ENCODE data around the gene MTMR10.

MTMR10 gene

GRCh38 chr15:31010036-31010435 is 18.6 kb upstream of the MTMR10 start:
- DNase-seq = no peak

DNA sequence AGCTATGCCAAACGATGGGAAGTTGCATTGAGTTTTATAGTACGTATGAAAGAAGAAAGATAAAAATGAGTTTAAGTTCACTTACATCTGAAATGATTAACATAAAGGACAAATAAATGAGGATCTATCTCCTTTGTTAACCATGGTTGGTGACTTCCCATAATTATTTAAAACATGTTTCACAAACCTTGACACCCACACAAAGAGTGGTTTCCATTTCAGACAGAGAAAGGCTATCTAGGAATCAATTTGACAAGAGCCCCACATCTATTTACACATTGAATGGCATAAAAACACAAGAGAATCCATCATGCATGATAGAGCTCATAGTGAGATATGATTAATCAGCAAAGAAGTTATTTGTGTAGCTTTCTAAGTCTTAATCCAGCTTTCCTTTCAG is 14.2 kb upstream of the MTMR10 start:
- no peak for DNase-seq

DNA sequence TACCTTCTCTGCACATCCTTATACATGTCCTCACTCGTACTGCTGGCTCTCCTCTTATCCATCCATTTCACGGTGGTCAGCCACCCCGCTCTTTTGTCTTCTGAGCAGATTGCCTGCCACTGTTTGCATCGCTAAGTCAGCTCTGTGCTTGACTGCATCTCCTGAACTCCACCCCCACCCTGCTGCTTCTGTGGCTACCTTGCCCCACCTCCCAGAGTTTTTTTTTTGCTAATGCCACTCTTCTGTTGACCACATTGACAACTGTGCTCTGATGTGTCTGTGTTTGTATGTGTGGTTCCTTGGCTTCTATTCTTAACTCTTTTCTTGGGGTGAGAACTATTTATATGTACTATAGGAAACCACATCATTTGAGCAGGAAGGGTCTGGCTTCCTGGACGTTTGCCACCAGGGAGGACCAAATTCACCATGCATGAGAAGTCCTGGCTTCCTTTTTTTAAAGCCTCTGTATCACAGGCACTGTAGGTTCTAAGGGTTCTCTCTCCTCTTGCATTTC is 12.8 kb upstream of the MTMR10 start:
- no peak for DNase-seq

DNA sequence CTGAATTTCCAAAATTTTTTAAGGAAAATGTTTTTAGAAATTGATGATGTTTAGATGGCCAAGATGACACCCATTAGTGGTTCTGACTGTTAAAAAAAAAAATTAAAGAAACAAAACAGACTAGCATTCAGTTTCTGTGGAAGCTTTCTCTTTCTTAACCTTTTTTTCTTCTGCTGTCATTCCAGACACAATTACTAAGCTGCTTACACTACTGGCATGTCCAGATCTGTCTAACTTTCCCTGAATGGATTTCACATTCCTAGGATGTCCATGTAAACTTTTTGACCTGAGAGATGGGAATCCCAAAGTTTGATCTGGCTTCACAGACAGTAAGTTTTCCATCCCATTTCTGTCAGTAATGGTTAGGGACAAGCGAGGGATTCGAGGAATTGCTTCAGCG is 10.3 kb upstream of the MTMR10 start:
- DNase-seq = no peak

DNA sequence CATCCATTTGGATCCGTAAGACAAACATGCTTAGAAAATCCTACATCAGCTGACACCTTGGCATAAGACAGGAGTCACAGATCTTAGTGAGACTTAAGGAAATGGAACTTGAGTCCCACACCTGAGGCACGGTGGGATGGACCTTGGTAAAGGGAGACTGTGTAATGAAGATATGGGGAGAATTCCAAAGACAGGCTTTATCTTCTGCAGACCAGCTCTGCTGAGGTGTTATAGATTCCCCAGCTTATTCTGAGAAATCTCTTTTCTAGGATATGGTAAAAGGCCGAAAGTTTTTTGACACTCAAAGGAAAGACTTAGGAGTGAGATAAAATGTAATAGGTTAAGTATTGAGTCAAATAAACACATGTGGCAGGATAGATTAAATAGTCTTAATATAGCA is 8.3 kb upstream of the MTMR10 start:
- DNase-seq = no peak

- DNase-seq = no peak
Observed at GRCh38 chr15:30997270-30997669, 5.8 kb upstream of the MTMR10 start.

DNA sequence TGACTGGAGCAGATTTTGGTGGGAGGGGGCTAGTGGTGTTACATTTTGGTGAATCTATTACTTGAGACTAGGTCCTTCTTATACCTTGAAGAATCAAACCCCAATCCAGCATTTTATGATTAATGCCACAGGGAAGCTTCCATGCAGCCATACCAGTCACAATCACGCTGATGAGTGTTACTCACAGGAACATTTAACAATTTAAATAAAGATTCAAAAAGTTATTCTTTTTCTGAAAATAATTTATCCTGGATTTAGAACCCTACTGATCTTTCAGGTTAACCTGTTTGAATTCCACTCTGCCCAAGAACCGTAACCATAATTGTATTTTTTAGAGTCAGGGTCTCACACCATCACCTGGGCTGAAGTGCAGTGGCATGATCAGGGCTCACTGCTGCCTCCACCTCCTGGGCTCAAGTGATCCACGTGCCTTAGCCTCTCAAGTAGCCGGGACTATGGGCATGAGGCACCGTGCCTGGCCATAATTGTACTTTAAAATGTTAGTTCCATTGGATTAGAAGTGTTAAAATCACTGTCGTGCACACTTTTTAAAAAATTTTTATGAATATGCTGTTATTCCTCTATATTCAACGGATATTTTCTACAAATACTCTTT is 929 bp upstream of the MTMR10 start:
- no peak for DNase-seq

DNA sequence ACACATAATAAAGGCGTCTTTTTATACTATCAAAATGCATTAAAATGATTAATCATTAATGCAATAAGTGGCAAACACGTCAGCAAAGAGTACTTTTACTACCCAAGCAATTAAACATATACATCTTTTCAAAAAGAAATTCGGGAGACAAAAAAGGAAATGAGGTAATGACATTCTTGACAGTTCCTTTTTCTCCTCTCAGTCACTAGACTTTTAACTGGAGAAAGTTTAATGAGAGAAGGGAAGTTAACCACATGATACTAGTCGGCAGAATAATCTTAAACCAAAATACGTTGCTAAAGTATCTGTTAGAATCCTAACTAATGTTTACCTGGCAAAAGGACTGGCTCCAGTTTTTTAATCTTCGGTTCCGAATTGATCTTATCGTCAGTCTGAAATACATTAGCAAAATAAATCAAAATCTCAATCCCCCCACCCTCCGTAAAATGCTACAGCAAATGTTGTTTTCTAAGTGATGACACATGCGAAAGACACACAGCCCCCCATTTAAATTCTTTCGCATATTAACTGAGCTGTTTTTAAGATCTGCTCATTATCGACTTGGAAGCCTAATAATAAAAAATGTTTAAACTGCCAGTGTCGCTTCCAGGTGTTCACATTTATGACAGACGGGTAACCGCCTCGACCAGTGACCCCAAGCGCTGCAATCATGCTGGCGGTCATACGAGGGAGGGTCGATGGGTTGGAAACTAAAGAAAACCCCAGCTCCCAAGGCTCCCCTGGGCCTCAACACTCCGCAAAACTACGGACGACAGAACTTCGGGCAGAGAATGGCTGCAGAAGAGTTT is 778 bp downstream of the MTMR10 start:
- DNase-seq = no peak

GRCh38 chr15:30990036-30990435 is 1.4 kb downstream of the MTMR10 start:
- no peak for DNase-seq

DNA sequence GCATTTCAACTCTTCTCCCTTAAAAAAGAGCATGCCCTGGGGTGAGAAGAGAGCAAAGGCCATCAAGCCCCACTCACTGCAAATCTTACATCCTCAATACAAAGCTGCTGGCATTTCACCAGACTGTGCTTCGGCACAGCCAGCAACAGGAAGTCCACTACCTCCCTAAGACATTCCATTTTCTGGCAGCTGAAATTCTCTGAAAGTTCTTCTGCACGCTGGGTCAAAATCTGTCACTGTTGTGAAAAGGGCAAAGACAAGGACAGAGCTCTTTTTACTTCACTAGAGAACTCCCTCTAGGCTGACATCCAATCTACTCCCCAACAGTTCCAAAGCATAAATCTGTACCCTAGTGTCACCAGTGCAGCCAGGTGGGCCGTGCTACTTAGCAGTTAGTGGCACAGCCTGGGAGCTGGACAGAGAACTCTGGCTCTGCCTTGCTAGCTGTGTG is 6.3 kb downstream of the MTMR10 start:
- DNase-seq = no peak

- no peak for DNase-seq
Observed at GRCh38 chr15:30984542-30984941, 6.9 kb downstream of the MTMR10 start.

GRCh38 chr15:30984118-30984517 is 7.3 kb downstream of the MTMR10 start:
- no peak for DNase-seq

DNA sequence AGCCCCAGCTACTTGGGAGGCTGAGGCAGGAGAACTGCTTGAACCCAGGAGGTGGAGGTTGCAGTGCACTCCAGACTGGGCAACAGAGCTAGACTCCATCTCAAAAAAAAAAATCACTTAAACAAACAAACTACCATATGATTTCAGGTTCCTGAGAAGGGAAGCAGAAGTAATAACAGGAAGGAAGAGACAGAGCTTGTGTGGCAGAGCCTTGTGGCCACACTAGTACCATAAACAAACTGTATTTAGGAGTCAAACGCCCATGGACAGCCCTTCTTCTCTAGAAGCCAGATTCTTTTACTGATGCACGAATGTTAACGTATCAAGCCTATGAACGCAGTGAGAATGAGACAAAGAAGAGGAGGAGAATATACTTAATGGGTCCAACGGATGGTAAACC is 12.0 kb downstream of the MTMR10 start:
- DNase-seq = no peak

GRCh38 chr15:30978328-30978727 is 13.1 kb downstream of the MTMR10 start:
- DNase-seq = no peak

DNA sequence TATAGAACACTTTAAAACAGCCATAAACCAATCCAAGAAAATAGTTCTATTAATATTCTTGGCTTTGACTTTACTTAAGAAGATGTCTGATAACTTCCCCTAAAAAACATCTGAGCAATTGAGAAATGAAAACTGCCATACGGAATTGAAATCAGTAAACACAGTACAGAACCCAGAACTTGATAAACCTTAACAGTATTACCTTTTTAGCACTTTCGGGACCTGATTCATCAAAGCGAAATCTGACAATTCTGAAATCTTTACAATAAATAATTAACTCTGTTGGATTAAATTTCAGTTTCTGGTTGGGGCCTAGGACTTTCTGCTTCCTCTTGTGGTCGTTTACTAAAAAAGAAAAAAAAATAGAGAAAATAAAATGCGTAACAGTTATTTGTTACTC is 17.3 kb downstream of the MTMR10 start:
- DNase-seq = no peak

GRCh38 chr15:30973379-30973778 is 18.0 kb downstream of the MTMR10 start:
- DNase-seq = no peak

DNA sequence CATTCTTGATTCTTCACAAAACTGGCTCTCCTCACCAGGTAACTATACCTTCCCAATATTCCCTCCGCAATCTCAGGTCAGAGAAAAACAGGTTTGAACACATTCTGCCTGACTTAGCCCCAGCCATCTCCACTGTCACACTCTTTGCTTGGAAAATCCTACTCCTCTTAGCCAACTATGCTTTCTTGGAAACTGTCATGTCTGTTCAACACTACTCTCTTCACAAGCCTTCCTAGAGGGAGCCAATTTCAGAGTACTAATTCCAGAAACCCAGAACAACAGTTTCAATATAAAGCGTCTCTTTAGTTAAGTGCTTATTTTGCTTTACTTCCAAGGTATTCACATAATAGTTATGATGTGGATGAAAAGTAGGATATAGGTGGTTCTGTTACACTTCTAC is 21.7 kb downstream of the MTMR10 start:
- DNase-seq = no peak

- DNase-seq = no peak
Observed at GRCh38 chr15:30963681-30964080, 27.7 kb downstream of the MTMR10 start.

DNA sequence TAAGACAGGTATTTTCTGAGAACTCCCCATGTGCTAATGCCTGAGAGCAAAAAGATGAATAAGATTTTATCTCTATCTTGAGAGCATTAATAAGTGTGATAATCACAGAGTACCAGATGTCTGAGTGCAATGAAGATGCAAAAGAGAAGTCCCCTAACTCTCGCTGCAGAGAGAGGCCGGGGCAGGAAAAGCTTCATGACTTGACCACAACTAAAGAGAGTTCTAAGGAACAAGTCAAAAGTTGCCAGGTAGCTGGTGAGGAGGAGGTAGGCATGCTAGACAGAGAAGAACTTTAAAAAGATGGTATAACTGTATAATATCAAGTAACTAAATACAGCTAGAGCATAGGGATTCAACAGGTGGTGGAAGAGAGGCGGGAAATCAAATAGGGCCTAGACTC is 28.8 kb downstream of the MTMR10 start:
- DNase-seq = no peak

- no peak for DNase-seq
Observed at GRCh38 chr15:30962079-30962478, 29.3 kb downstream of the MTMR10 start.

DNA sequence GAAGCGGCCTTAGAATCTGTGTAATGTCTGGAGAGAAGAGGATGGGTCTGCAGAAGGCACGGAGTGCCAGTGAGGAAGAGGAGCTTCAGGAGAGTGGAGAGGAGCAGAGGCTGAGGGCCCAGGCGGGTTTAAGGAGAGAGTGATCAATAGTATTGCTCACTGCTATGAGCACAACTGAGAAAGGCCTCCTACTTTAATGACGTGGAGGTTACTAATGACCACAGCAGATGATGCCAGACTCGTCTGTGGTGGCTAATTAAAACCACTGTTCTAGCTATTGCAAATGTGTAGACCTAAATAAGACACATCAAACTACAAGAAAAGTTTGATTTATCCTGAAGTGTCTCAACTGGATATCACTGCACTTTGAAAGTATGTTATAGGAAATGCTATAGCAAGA is 33.2 kb downstream of the MTMR10 start:
- no peak for DNase-seq

- no peak for DNase-seq
Observed at GRCh38 chr15:30956216-30957124, 35.0 kb downstream of the MTMR10 start.

DNA sequence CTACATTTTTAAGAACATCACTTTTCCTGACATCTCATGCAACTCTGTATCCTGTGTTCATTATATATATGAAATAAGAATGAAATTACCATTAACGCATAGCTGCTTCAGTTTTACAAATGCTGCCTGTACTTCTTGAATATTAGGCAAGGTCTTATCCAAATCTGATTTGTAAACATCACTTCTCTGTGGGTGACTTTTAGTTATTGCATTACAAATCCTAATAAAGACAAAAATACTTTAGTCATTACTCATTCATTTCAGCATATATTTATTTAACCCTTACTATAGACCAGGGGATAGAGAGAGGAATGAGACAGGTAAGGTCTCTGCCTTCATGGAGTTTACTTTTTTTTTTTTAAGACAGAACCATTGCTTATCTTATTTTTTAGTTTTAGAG is 36.8 kb downstream of the MTMR10 start:
- no peak for DNase-seq
